ENCODE data around the gene PCYT2. TPM values are rescaled to one million over a fixed set of nuclear protein-coding genes. Genes with fewer than 3 reads are reported as not detected.

PCYT2 gene
- total RNA-seq, 1 experiment from 2014 or later: 59.9 TPM

- in situ Hi-C loops (cut with HindIII; ENCODE audit: low pct_unique_long_range_greater_than_20kb, low sequenced_read_pairs): no loop called here
Measured at GRCh38 chr17:81948635-81949378, 37.6 kb upstream of the PCYT2 start.

GRCh38 chr17:81947189-81947588, 36.0 kb upstream of the PCYT2 start, which contains the start of gene MYADML2:
TSS of gene MYADML2 (minus strand) at chr17:81947233. CDS start at chr17:81941741, 5,492 bp downstream.
- in situ Hi-C loops (cut with HindIII; ENCODE audit: low pct_unique_long_range_greater_than_20kb, low sequenced_read_pairs): no loop called here

More at GRCh38 chr17:81948635-81949378, 37.6 kb upstream of the PCYT2 start:
- no peak for DNase-seq (ENCODE audit: low read depth)

GRCh38 chr17:81944858-81945257, 33.7 kb upstream of the PCYT2 start:
- in situ Hi-C loops (cut with HindIII; ENCODE audit: low pct_unique_long_range_greater_than_20kb, low sequenced_read_pairs): no loop called here
- no peak for DNase-seq (ENCODE audit: low read depth)

More at GRCh38 chr17:81947189-81947588, 36.0 kb upstream of the PCYT2 start, which contains the start of gene MYADML2:
- DNase-seq (ENCODE audit: low read depth): no peak

- in situ Hi-C loops (cut with HindIII; ENCODE audit: low pct_unique_long_range_greater_than_20kb, low sequenced_read_pairs): no loop called here
- no peak for DNase-seq (ENCODE audit: low read depth)
Measured at GRCh38 chr17:81942167-81942553, 31.0 kb upstream of the PCYT2 start.

- in situ Hi-C loops (cut with HindIII; ENCODE audit: low pct_unique_long_range_greater_than_20kb, low sequenced_read_pairs): no loop called here
- no peak for DNase-seq (ENCODE audit: low read depth)
Measured at GRCh38 chr17:81941484-81942166, 30.4 kb upstream of the PCYT2 start.

- no peak for DNase-seq (ENCODE audit: low read depth)
- in situ Hi-C loops (cut with HindIII; ENCODE audit: low pct_unique_long_range_greater_than_20kb, low sequenced_read_pairs): no loop called here
Measured at GRCh38 chr17:81940538-81941483, 29.6 kb upstream of the PCYT2 start.

- no peak for DNase-seq (ENCODE audit: low read depth)
- in situ Hi-C loops (cut with HindIII; ENCODE audit: low pct_unique_long_range_greater_than_20kb, low sequenced_read_pairs): no loop called here
Measured at GRCh38 chr17:81939881-81940385, 28.7 kb upstream of the PCYT2 start.

GRCh38 chr17:81939218-81939617, 28.0 kb upstream of the PCYT2 start:
- DNase-seq (ENCODE audit: low read depth): no peak
- in situ Hi-C loops (cut with HindIII; ENCODE audit: low pct_unique_long_range_greater_than_20kb, low sequenced_read_pairs): no loop called here

GRCh38 chr17:81935709-81936084, 24.5 kb upstream of the PCYT2 start:
- in situ Hi-C loops (cut with HindIII; ENCODE audit: low pct_unique_long_range_greater_than_20kb, low sequenced_read_pairs): no loop called here
- no peak for DNase-seq (ENCODE audit: low read depth)

GRCh38 chr17:81934850-81935708, 23.9 kb upstream of the PCYT2 start:
- in situ Hi-C loops (cut with HindIII; ENCODE audit: low pct_unique_long_range_greater_than_20kb, low sequenced_read_pairs): no loop called here
- no peak for DNase-seq (ENCODE audit: low read depth)

GRCh38 chr17:81934098-81934757, 23.0 kb upstream of the PCYT2 start:
- DNase-seq (ENCODE audit: low read depth): no peak
- in situ Hi-C loops (cut with HindIII; ENCODE audit: low pct_unique_long_range_greater_than_20kb, low sequenced_read_pairs): no loop called here

GRCh38 chr17:81933178-81933699, 22.0 kb upstream of the PCYT2 start:
- no peak for DNase-seq (ENCODE audit: low read depth)
- in situ Hi-C loops (cut with HindIII; ENCODE audit: low pct_unique_long_range_greater_than_20kb, low sequenced_read_pairs): no loop called here

GRCh38 chr17:81932333-81932983, 21.3 kb upstream of the PCYT2 start:
- in situ Hi-C loops (cut with HindIII; ENCODE audit: low pct_unique_long_range_greater_than_20kb, low sequenced_read_pairs): no loop called here
- DNase-seq (ENCODE audit: low read depth): no peak

- in situ Hi-C loops (cut with HindIII; ENCODE audit: low pct_unique_long_range_greater_than_20kb, low sequenced_read_pairs): no loop called here
- DNase-seq (ENCODE audit: low read depth): no peak
Measured at GRCh38 chr17:81931557-81932332, 20.5 kb upstream of the PCYT2 start.

GRCh38 chr17:81931189-81931556, 20.0 kb upstream of the PCYT2 start:
- no peak for DNase-seq (ENCODE audit: low read depth)
- in situ Hi-C loops (cut with HindIII; ENCODE audit: low pct_unique_long_range_greater_than_20kb, low sequenced_read_pairs): no loop called here

Measured in Caki2 (cell line).